HG03442 (cell line): ENCODE data around the gene MYCBP2.
"Not testable (repeated sequence)": the region's sequence is repeated elsewhere in the genome, so short reads cannot be mapped to it uniquely, and the experiment has no call there.

Experiments used
- ATAC-seq: cut with Tn5 transposase; IDR thresholded peaks from one replicate; pipeline ENCODE4 v1.9.1; 2021; ENCODE audit warnings: mild to moderate bottlenecking, moderate library complexity; ENCODE audit not compliant: unreplicated experiment

Gene MYCBP2

DNA sequence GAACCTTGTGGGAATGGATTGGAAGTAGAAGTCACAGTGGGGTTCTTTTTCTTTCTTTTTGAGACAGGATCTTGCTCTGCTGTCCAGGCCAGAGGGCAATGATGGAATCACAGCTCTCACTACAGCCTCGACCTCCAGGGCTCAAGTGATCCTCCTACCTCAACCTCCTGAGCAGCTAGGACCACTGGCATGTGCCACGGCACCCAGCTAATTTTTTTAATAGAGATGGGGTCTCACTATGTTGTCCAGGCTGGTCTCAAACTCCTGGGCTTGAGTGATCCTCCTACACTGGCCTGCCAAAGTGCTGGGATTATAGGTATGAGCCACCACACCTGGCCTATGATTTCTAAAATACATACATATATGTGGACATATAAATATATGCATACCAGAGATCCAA, 111.4 kb downstream of the MYCBP2 start:
- no peak for ATAC-seq

DNA sequence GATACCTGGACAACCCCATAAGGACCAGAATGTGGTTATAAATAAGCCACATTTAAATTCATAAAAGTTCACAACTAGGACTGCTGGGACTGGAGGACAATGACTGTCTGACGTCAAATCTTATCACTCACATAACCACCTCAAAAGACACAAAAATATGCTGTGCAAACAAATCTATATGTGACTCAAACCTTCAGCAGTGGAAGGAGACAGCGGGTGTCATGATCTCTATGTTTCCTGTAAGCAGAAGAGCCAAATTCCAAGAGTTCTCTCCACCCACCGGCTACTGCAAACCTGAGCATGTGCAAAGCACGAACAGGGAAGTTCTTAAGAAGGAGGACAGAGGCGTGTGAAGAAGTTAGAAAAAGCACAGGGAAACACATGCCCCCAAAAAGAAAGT, 113.2 kb downstream of the MYCBP2 start:
- no peak for ATAC-seq

DNA sequence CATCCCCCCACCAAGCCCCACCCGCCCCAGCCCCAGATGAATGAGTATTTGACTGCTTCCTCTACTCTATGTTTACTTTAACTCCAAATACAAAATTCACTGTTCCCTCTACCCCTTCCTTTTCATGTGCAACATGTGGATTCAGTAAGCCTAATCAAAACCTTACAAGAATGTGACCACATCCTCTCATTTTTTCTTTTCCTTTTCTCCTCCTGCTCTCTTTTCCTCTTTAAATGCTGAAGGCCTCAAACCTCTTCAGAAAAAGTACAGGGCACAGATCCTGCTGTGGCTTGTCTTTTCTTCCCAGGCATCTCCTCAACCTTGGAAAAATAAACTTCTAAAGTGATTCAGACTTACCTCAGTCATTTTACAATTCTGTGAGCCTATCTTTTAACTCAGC, 119.0 kb downstream of the MYCBP2 start:
- no peak for ATAC-seq

DNA sequence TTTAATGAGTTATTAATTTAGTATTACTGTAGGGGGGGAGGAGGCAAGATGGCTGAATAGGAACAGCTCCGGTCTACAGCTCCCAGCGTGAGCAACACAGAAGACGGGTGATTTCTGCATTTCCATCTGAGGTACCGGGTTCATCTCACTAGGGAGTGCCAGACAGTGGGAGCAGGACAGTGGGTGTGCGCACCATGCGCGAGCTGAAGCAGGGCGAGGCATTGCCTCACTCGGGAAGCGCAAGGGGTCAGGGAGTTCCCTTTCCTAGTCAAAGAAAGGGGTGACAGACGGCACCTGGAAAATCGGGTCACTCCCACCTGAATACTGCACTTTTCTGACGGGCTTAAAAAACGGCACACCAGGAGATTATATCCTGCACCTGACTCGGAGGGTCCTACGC, 127.9 kb downstream of the MYCBP2 start:
- ATAC-seq, result not testable (repeated sequence)

DNA sequence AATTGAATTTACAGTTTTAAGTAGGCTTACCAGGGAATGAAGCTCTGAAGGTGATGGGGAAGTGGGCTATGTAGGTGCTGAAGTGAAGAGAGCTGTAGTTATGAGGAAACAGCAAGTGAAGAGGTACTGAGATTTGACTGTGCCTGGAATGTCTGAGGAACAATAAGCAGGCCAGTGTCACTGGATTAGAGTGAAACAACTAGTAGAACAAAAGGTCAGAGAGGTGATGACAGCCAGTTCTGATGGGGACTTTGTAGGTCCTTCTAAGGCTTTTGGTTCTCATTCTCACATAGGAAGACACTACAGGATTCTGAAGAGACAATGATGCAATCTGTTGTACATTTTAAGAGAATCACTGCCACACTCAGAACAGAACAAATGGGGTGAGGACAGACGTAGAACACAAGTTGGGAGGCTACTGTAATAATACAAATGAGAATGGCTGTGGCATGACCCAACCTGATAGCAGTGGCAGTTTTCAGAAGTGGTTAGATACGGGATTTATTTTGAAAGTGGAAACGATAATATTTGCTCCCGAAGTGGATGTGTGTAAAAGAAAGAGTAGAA, 130.8 kb downstream of the MYCBP2 start:
- no peak for ATAC-seq

DNA sequence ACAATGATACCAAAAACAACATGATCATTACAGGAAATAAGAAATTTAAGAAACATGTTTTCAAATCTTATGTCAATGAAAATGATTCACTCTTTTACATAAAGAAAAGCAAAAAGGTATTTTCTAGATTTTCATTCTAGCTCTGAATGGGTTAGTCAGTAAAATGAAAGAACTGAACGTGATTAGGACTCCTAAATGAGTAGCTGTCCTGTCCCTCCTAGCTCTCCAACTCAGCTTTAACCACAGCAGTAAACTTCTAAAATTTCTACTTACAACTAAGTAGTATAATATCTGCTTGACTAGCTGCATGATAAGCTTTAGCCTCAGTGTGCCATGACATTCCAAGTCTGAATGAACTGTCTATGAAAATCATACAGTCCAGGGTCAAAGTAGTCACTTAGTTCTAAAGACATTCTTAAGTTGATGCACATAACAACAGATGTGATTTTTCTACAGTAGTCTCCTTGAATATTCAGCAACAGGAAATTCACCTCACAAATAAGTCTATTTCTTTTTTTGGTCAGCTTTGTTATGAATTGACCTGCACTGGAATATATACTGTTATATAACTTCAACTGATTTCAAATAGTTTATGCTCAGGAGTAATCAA, 136.4 kb downstream of the MYCBP2 start:
- no peak for ATAC-seq

DNA sequence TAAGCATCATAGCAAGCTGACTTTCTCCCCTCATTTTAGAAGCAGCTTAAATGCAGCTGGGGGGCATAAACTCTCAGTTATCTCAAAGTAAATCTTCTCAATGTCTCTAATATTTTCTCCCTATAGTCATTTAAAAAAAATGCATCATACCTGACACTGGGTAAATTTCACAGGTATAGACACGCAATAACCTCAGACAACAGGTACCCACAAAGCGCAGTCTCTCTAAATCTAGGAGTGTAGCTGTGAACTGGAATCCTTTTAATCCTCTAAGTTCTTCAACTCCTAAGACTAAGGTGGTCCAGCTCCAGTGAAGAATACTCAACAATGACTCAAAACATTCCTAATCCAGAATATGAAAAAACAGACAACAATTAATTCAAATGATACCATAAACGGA, 141.2 kb downstream of the MYCBP2 start:
- ATAC-seq, result no peak

DNA sequence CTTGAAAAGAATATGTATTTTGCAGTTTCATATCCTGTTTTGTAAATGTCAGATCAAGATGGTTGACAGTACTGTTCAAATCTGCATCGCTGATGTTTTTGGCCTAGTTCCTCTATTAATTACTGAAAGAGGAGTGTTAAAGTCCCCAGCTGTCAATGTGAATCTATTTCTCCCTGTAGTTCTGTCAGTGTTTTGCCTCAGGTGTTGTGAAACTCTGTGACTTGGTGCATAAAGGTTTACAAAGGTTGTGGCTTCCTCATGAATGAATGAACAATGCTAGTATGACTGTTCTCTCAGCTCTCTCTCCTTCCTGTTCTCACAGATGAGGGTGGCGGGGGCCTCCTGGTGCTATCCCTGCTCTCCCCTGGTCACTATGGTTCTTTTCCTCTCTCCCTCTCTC, 142.4 kb downstream of the MYCBP2 start:
- ATAC-seq, result peak; percentile 98

DNA sequence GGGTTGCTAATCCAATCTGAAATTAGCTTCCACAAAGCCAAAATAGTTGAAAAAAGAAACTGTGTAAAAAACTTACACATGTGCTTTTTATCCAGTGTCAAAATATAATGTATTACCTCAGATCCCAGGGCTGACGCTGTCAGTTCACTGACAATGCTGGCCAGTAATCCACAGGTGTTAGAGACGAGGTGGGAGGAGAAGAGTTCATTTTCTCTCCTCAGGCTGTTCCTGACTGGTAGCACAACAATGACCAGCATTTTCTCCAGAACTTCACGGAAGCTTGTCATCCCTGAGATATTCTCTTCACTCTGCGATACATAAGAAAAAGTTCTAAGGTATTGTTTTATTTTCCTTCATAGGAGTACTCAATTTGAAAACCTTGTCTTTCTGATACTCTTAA, 146.9 kb downstream of the MYCBP2 start:
- no peak for ATAC-seq

DNA sequence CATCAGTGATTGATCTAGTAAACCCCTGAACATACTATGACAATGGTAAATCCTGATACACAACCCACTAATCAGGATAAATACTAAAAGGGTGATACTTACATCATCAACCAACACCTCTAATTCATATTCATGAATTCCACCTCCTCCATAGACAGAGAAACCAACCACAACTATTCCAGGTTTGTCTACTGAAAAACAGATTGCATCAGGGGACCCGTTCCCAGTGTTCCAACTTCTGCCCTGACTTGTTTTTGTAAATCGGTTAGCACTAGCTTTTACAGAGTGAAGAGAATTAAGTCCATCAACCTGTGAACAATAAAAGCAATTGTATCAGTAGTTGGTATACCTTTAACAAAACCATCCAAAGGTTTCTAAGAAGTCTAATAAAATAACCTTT, 149.2 kb downstream of the MYCBP2 start:
- ATAC-seq, result no peak

DNA sequence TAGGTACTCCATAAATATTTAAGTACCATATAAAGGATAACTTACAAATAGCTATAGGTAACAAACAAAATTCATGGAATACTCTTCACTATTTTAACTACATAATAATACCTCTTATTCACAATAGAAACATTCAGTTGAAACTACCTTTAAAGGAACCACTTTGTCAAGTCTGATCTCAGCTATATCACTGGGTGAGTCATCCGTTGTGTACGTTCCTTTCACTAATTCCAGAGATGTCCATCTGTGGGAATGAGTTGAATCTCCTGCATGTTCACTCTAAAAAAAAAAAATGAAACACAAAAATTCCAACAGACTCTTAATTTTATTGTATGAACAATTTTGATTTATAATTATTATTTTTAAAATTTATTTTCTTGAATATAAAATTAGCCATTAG, 150.5 kb downstream of the MYCBP2 start:
- ATAC-seq, result no peak

DNA sequence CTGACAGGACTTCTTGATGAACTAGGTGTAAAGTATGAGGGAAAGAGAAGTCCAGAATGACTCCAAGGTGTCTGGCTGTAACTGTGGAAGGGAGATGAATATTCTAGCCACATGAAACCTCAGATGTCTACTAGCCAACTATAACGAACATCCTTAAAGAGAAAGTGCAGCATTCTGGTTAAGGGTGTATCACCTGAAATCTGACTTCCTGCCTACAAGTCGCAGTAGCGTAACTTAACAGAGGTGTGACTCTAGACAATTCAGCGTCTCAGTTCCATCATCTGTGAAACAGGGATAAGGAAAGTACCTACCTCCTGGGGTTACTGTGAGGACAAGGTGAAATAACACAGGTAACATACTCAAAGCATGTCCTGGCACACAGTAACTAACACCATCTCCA, 154.2 kb downstream of the MYCBP2 start:
- no peak for ATAC-seq

DNA sequence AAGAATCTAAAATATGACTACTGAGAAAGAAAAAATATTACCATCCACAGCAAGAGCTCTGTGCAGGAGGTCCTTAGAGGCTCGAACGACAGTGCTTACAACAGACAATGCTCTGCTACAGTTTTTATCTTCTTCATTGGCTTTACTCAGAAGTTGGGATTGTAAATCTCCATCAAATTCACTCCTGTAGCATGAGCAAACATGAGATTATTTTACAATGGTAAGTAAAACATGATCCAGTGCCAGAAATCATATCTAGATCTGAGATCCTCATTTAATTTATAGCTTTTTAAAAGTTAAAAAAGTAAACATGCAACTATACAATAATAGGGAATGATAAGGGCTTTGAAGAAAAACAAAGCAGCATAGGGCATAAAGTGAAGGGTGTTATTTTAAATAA, 155.4 kb downstream of the MYCBP2 start:
- no peak for ATAC-seq

DNA sequence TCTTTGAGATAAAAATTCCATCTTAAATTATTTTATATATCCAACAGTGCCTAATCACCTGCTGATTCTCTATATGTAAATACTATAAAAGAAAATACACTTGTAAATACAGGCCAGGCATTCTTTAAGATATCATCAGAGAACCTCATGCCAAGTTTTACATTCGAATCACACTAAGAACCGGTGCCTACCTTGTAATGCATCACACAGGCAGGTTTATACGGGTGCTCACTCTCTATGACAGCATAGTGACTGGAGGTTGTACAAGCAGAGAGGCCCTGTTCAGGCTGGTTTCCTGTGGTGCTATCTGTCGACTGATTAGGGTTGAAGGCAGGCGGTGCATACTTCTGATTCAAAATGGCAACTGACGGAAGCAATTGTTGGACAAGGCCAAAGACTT, 158.7 kb downstream of the MYCBP2 start:
- ATAC-seq, result no peak

DNA sequence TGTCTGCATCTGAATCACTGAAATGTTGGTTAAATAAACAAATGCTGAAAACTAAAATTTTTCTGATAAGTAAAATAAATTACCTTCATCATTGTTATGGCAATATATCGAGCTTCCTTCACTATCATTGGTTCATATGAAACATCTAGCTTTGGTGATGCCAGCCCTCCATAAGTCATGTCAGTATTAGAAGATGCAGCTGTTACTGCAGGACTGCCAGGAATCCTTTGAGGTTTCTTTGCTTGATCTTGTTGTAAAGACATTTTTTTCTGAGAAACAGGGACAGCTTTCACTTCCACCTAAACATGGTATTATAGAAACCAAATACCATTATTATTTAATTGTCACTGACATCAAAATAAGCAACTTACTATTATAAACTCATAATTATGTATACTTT, 176.2 kb downstream of the MYCBP2 start:
- no peak for ATAC-seq

DNA sequence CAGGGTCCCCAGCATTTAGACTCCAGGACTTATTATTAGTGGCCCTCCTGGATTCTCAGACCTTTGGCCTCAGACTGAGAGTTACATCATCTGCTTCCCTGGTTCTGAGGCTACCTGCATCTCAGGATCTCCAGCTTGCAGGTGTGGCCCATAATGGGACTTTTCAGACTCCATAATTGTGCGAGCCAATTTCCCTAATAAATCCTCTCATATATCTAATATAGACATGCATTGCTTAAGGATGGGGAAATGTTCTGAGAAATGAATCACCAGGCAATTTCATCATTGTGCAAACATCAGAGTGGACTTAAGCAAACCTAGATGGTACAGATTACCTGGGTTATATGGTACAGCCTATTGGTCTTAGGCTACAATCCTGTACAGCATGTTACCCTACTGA, 183.5 kb downstream of the MYCBP2 start:
- ATAC-seq, result no peak

DNA sequence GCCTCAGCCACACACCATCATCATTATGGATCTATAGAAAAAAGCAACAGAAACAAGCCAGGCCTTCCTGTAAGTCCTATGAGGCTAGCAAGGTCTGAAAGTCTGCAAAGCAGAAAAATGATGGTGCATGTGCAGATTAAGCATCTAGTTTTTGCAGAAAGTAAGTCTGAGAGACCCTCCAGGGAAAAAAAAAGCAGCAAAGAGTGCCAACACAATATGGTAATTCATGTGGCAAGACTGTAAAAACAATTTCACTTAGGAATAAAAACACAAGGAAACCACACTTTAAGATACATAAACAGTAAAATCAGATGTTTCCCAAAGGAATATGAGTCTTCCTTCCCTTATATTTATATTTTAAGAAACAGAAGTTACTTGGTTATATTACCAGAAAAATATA, 187.6 kb downstream of the MYCBP2 start:
- no peak for ATAC-seq

DNA sequence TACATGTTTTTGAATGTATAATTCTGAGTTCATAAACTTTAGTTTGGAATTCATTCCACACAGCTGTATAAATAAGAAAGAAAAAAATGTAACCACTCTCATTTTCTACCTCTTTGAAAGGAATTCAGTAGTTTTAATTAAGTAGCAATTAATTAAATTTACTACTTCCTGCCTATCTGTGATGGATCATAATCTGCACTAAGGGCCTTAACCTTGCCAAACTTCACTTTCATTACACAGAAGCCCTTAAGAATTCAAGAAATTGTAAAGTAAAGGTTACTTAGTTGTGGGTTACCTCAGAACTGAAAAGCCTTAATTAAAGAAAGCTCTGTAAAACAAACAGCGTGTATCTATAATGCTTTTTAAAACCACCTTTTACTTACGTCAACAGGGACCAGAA, 188.1 kb downstream of the MYCBP2 start:
- ATAC-seq, result no peak

DNA sequence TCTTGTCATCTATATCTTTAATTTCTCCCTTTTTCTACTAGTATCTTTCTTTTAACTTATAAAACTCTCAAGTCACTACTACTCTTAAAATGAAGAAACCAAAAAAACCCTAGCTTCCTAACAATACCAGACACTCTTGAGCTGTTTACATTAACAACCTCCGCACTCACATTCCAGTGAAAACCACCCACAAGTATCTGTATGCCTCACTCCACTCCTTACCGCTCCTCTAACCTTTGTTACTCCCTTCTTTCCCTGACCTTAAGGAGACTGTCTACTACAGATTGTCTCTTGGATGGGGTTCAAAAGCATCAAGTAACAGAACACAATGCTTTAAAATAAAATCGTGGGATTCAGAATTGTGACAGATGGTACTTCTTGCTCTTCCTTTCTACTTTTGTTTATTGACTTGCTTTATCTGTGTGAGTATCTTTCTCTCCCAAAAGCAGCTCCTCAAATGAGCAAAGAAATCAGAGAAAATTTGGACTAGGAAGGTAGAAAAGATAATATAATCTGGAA, 189.9 kb downstream of the MYCBP2 start:
- ATAC-seq, result no peak

DNA sequence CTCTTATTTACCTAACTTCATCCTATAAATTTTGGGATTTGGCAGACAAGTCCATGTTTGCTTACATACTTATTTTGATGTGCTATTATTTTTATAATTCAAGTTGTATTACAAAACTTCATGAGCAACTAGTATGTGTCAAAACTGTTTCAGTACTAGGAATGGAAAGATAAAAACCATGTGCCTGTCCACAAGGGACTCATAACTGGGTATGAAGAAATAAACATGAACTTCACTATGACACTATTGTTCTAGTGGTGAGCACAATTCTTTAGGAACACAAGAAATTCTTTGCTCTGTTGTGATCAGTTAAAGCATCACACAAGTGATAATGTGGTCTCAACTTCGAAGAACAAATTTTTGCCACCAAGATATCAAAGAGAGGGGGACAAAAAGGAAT, 202.5 kb downstream of the MYCBP2 start:
- no peak for ATAC-seq

DNA sequence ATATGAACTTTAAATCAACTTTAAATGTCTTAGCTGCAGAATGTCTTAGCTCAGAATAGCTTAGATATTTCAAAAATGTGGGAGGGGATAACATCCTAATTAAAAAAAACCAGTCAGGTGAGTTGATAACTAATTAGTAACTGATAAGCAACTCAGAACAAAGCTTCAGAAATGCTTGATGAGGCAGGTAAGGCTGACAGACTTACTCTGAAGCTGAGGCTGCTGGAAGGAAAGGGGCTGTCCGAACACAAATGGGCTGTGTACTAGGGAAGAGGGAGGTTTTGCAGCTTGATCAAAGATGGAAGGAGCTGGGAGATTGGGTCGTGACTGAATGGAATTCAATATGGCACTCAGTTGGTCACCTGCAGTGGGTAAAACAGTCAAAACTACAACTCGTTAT, 208.8 kb downstream of the MYCBP2 start:
- ATAC-seq, result no peak

DNA sequence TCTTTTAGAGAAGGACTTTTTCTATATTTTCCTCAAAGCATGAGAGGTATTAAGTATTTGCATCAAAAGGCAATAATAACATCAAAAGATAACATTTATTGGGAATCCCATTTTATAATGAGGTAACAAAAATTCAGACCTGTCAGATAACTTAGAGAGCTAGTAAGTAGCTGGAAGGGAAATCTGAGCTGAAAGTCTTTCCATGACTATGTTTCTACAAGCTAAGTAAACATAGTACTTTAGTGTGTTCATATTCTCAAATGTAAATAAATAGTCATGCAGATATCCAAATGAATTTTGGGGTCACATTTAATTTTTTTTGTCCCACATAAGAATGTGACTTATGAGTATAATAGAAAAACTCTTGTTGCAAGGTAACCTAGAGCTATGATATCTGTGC, 212.6 kb downstream of the MYCBP2 start:
- no peak for ATAC-seq

DNA sequence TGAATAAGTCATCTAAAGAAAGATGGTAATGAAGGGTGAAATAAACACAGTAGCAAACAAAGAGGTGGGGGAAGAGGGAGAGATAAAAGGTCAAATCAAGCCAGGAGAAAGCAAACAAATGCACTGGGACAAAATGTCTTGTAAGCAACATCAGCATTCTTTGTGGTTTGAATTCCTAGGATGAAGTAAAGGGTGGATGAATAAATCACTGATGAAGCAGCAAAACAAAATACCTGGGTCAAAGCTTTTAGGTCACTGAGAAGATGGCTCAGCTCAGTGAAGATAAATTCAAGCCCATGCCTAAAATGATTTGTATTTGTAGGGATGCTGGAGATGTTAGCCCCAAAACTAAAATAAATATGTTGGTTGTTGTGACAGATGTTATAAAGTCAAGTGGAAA, 213.4 kb downstream of the MYCBP2 start:
- ATAC-seq, result no peak
